Measurements from ENCODE around the gene KIF27. TPM values are rescaled to one million over a fixed set of nuclear protein-coding genes. Genes with fewer than 3 reads are reported as not detected.
"Not testable (repeated sequence)": the region's sequence is repeated elsewhere in the genome, so short reads cannot be mapped to it uniquely, and the experiment has no call there.

Gene KIF27
- total RNA-seq, 1 experiment from 2014 or later = 9.2 TPM

DNA sequence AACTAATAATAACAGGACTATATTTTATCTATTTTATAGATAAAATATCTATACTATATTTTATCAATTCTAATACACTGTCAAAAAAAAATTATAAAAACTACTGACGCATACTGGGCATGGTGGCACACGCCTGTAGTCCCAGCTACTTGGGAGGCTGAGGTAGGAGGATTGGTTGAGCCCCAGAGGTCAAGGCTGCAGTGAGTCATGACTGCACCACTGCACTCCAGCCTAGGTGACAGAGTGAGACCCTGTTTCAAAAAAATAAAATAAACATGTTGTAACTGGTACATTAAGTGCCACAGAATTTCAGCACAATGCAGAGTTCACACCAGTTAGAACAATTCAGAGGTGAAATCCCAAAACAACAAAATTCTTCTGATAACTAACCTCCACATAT, 34.7 kb downstream of the KIF27 start:
- H3K4me1 ChIP-seq (ENCODE audit: insufficient read depth, low read length, poor library complexity, severe bottlenecking); DNase-seq (ENCODE audit: low spot score); intact Hi-C loops (cut with micrococcal nuclease; ENCODE audit: unreplicated experiment); H3K27me3 ChIP-seq (replicated peaks; ENCODE audit: insufficient read depth, low read depth, low read length, poor library complexity); H3K4me3 ChIP-seq (ENCODE audit: low read depth, low read length, poor library complexity, severe bottlenecking); H3K36me3 ChIP-seq (ENCODE audit: insufficient read depth, low read length, poor library complexity, severe bottlenecking); H3K9me3 ChIP-seq (ENCODE audit: low read depth, low read length, poor library complexity, severe bottlenecking); BruUV-seq (replicated peaks); CTCF ChIA-PET; H3K27ac ChIP-seq (ENCODE audit: low read depth, low read length, poor library complexity, severe bottlenecking): not testable (repeated sequence)
- POLR2A ChIA-PET (ENCODE audit: low non-redundant PET) = interaction anchor here (0.7 kb wide), 1 partner anchor 319 kb away, joined by 11 read pairs; no protein-coding TSS in a partner anchor

DNA sequence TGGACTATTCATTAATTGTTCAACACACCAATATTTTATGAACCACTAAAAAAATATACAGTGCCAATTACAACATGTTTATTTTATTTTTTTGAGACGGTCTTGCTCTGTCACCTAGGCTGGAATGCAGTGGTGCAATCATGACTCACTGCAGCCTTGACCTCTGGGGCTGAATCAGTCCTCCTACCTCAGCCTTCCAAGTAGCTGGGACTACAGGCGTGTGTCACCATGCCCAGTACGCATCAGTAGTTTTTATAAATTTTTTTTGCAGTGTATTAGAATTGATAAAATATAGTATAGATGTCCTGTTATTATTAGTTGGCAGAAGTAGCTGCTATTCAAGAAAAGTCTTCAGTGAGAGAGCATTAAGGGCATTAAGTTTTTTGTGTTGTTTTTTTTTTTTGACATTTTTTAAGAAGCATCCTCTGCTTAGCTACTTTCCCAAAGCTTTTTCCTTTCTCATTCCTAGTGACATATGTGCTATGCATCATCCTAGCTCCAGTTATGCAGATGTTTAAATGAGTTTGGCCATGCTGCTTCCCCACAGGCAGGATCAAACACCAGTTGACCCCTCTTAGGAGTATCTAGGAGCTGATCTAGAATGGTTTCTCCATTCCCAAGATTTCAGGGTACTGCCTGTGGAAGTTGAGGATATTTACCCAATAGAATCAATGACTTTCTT, 35.5 kb downstream of the KIF27 start:
- POLR2A ChIA-PET (ENCODE audit: low non-redundant PET) = interaction anchor here (0.7 kb wide), 1 partner anchor 319 kb away, joined by 11 read pairs; no protein-coding TSS in a partner anchor
- CTCF ChIA-PET = not testable (repeated sequence)

DNA sequence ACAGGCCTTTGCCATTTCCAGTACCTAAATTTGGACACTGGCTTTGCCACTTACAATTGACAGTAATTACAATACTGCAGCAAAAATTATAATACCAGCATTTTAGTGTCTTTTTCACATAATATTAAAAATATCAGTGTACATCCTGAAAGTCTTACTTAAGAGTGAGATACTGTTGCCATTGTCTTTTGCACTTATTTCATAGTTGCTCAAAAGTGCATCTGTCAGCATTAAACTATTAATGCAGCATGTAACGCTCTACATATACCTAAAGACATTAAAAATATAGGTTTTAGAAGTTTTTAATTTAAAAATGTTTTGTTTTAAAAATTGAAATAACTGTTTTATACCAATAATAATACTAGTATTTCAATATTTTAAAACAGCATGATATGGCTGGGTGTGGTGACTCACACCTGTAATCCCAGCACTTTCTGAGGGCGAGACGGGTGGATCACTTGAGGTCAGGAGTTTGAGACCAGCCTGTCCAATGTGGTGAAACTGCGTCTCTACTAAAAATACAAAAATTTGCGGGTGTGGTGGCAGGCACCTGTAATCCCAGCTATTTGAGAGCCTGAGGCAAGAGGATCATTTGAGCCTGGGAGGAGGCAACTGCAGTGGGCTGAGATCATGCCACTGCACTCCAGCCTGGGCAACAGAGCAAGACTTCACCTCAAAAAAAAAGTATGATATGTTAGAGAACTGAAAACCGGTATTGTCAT, 39.4 kb downstream of the KIF27 start:
- BruUV-seq (replicated peaks); H3K36me3 ChIP-seq (ENCODE audit: insufficient read depth, low read length, poor library complexity, severe bottlenecking); POLR2A ChIA-PET (ENCODE audit: low non-redundant PET): not testable (repeated sequence)

More for the DNA sequence above, 35.5 kb downstream of the KIF27 start:
- DNase-seq (ENCODE audit: low spot score); H3K4me1 ChIP-seq (ENCODE audit: insufficient read depth, low read length, poor library complexity, severe bottlenecking); H3K4me3 ChIP-seq (ENCODE audit: low read depth, low read length, poor library complexity, severe bottlenecking); H3K27me3 ChIP-seq (replicated peaks; ENCODE audit: insufficient read depth, low read depth, low read length, poor library complexity); intact Hi-C loops (cut with micrococcal nuclease; ENCODE audit: unreplicated experiment); H3K9me3 ChIP-seq (ENCODE audit: low read depth, low read length, poor library complexity, severe bottlenecking); BruUV-seq (replicated peaks); H3K27ac ChIP-seq (ENCODE audit: low read depth, low read length, poor library complexity, severe bottlenecking); H3K36me3 ChIP-seq (ENCODE audit: insufficient read depth, low read length, poor library complexity, severe bottlenecking): not testable (repeated sequence)

DNA sequence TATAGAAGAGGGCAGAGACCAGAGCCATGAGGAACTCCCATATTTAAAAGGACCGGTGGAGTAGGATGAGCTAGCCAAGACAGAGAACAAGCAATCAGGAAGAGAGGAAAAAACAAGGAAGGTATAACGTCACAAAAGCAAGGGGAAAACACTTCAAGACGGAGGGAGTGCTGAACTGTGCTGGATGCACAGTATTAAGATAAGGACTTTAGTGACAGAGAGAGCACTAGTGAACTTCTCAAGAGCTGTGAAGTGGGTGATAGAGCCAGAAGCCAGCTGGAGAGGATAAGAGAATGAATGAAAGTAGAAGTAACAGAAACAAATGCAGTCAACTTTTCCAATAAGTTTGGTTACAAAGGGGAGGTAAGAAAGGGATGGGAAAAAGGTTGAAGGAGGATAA, 45.7 kb downstream of the KIF27 start:
- POLR2A ChIA-PET (ENCODE audit: low non-redundant PET); BruUV-seq (replicated peaks); H3K27me3 ChIP-seq (replicated peaks; ENCODE audit: insufficient read depth, low read depth, low read length, poor library complexity); H3K4me1 ChIP-seq (ENCODE audit: insufficient read depth, low read length, poor library complexity, severe bottlenecking); H3K4me3 ChIP-seq (ENCODE audit: low read depth, low read length, poor library complexity, severe bottlenecking); CTCF ChIA-PET; H3K27ac ChIP-seq (ENCODE audit: low read depth, low read length, poor library complexity, severe bottlenecking); H3K9me3 ChIP-seq (ENCODE audit: low read depth, low read length, poor library complexity, severe bottlenecking); intact Hi-C loops (cut with micrococcal nuclease; ENCODE audit: unreplicated experiment); DNase-seq (ENCODE audit: low spot score); H3K36me3 ChIP-seq (ENCODE audit: insufficient read depth, low read length, poor library complexity, severe bottlenecking): not testable (repeated sequence)

More for the DNA sequence above, 39.4 kb downstream of the KIF27 start:
- H3K27ac ChIP-seq (ENCODE audit: low read depth, low read length, poor library complexity, severe bottlenecking); DNase-seq (ENCODE audit: low spot score); CTCF ChIA-PET; H3K4me3 ChIP-seq (ENCODE audit: low read depth, low read length, poor library complexity, severe bottlenecking); H3K9me3 ChIP-seq (ENCODE audit: low read depth, low read length, poor library complexity, severe bottlenecking); H3K4me1 ChIP-seq (ENCODE audit: insufficient read depth, low read length, poor library complexity, severe bottlenecking); intact Hi-C loops (cut with micrococcal nuclease; ENCODE audit: unreplicated experiment); H3K27me3 ChIP-seq (replicated peaks; ENCODE audit: insufficient read depth, low read depth, low read length, poor library complexity): not testable (repeated sequence)

DNA sequence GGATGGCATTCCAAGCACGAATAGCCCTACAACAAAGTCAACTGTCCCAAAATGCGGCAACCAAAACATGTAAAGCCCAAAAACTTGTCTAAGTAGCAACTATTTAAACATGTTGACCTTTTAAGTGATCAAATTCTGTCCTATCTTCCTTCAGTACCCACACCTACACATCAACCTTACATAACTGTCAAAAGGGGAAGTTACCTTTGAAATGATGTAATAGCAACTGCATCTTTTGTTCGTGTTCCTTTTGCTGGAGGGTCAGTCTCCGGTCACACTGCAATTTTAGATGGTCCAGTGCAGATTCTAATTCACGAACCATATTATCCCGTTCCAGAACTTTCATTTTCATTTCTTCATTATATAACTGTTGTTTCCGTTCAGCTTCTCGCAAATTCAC, 71.3 kb downstream of the KIF27 start:
- POLR2A ChIA-PET (ENCODE audit: low non-redundant PET); CTCF ChIA-PET; H3K27ac ChIP-seq (ENCODE audit: low read depth, low read length, poor library complexity, severe bottlenecking); H3K4me1 ChIP-seq (ENCODE audit: insufficient read depth, low read length, poor library complexity, severe bottlenecking); intact Hi-C loops (cut with micrococcal nuclease; ENCODE audit: unreplicated experiment); BruUV-seq (replicated peaks); DNase-seq (ENCODE audit: low spot score); H3K27me3 ChIP-seq (replicated peaks; ENCODE audit: insufficient read depth, low read depth, low read length, poor library complexity); H3K9me3 ChIP-seq (ENCODE audit: low read depth, low read length, poor library complexity, severe bottlenecking); H3K4me3 ChIP-seq (ENCODE audit: low read depth, low read length, poor library complexity, severe bottlenecking); H3K36me3 ChIP-seq (ENCODE audit: insufficient read depth, low read length, poor library complexity, severe bottlenecking): not testable (repeated sequence)

All from A673 (cell line).